Memory B cell (primary cell): ENCODE data around the gene MEIS3.

Experiments used
- ATAC-seq: fragments of 150-1000 bp; cut with Tn5 transposase; 2 replicates; pipeline ENCODE4 v1.10.0; 2021; ENCODE audit warnings: low read depth, mild to moderate bottlenecking, moderate library complexity
- DNase-seq, 2 donors: peaks; one replicate each; pipeline ENCODE4 v3.0.0; 2022; ENCODE audit warnings: low spot score in 2 of 2
- H3K27ac Mint-ChIP-seq: one replicate; pipeline ENCODE4 v1.8.0; 2022; ENCODE audit warnings: mild to moderate bottlenecking, moderate library complexity, mixed read lengths
- H3K27me3 Mint-ChIP-seq: one replicate; pipeline ENCODE4 v1.8.0; 2022; ENCODE audit warnings: mixed read lengths
- H3K36me3 Mint-ChIP-seq: one replicate; pipeline ENCODE4 v1.8.0; 2022; ENCODE audit warnings: mild to moderate bottlenecking, mixed read lengths
- H3K4me1 Mint-ChIP-seq: one replicate; pipeline ENCODE4 v1.8.0; 2022; ENCODE audit warnings: mixed read lengths
- H3K4me3 Mint-ChIP-seq: one replicate; pipeline ENCODE4 v1.8.0; 2022; ENCODE audit warnings: mild to moderate bottlenecking, moderate library complexity, mixed read lengths
- H3K9me3 Mint-ChIP-seq: one replicate; pipeline ENCODE4 v1.8.0; 2022; ENCODE audit warnings: mixed read lengths

MEIS3 gene

GRCh38 chr19:47429140-47429793 lies 9.9 kb upstream of the MEIS3 start:
- peaks cover 2% of the 10 kb centered on the region for H3K36me3 Mint-ChIP-seq
- ATAC-seq = no peak
- H3K27me3 Mint-ChIP-seq = peaks cover 30% of the 10 kb centered on the region
- H3K4me1 Mint-ChIP-seq = peaks cover 5% of the 10 kb centered on the region
- H3K27ac Mint-ChIP-seq = no peak overlapping the region
- H3K9me3 Mint-ChIP-seq = no peaks in the 10 kb centered on the region
- no peak for DNase-seq
- no peak overlapping the region for H3K4me3 Mint-ChIP-seq

- Mint-ChIP-seq H3K27me3 (peaks cover 34% of the 10 kb centered on the region), H3K4me3 (no peak overlapping the region), H3K9me3 (no peaks in the 10 kb centered on the region), H3K4me1 (peaks cover 7% of the 10 kb centered on the region), H3K27ac (no peak overlapping the region), H3K36me3 (peaks cover 2% of the 10 kb centered on the region)
- DNase-seq (no peak), ATAC-seq (peak; percentile 47)
These were observed 9.0 kb upstream of the MEIS3 start for GRCh38 chr19:47428177-47428894.

GRCh38 chr19:47427241-47428176 lies 8.2 kb upstream of the MEIS3 start:
- peaks cover 14% of the 10 kb centered on the region for H3K4me1 Mint-ChIP-seq
- peaks cover 5% of the 10 kb centered on the region for H3K9me3 Mint-ChIP-seq
- H3K36me3 Mint-ChIP-seq = peaks cover 6% of the 10 kb centered on the region
- ATAC-seq (peak; percentile 76), DNase-seq (peak; percentile 59 to 72)
- no peak overlapping the region for H3K4me3 Mint-ChIP-seq
- H3K27me3 Mint-ChIP-seq = peaks cover 39% of the 10 kb centered on the region
- no peak overlapping the region for H3K27ac Mint-ChIP-seq

- H3K9me3 Mint-ChIP-seq = peaks cover 5% of the 10 kb centered on the region
- H3K27ac Mint-ChIP-seq = no peak overlapping the region
- peaks cover 28% of the 10 kb centered on the region for H3K4me1 Mint-ChIP-seq
- peaks cover 9% of the 10 kb centered on the region for H3K36me3 Mint-ChIP-seq
- H3K4me3 Mint-ChIP-seq = no peak overlapping the region
- ATAC-seq (no peak), DNase-seq (no peak)
- peaks cover 46% of the 10 kb centered on the region for H3K27me3 Mint-ChIP-seq
These were observed 4.0 kb upstream of the MEIS3 start for GRCh38 chr19:47423203-47423882.

- Mint-ChIP-seq H3K36me3 (peaks cover 9% of the 10 kb centered on the region), H3K27me3 (peaks cover 53% of the 10 kb centered on the region), H3K27ac (no peak overlapping the region), H3K4me1 (peaks cover 36% of the 10 kb centered on the region), H3K4me3 (peak overlapping the region; percentile 33), H3K9me3 (peaks cover 5% of the 10 kb centered on the region)
- ATAC-seq (no peak), DNase-seq (no peak)
These were observed 3.3 kb upstream of the MEIS3 start for GRCh38 chr19:47422417-47423163.

- Mint-ChIP-seq H3K27ac (no peak overlapping the region), H3K36me3 (peaks cover 9% of the 10 kb centered on the region), H3K27me3 (peaks cover 58% of the 10 kb centered on the region), H3K9me3 (peaks cover 5% of the 10 kb centered on the region), H3K4me1 (peaks cover 39% of the 10 kb centered on the region), H3K4me3 (peak overlapping the region; percentile 30)
- ATAC-seq = no peak
- DNase-seq = no peak
These were observed 2.6 kb upstream of the MEIS3 start for GRCh38 chr19:47421844-47422395.

- Mint-ChIP-seq H3K4me3 (no peak overlapping the region), H3K27ac (no peak overlapping the region), H3K27me3 (peaks cover 60% of the 10 kb centered on the region), H3K36me3 (peaks cover 9% of the 10 kb centered on the region), H3K9me3 (peaks cover 5% of the 10 kb centered on the region), H3K4me1 (peaks cover 42% of the 10 kb centered on the region)
- DNase-seq (no peak), ATAC-seq (no peak)
These were observed 2.0 kb upstream of the MEIS3 start for GRCh38 chr19:47421244-47421786.

GRCh38 chr19:47419789-47420188 lies 462 bp upstream of the MEIS3 start:
- Mint-ChIP-seq H3K4me1 (peaks cover 42% of the 10 kb centered on the region), H3K27me3 (peaks cover 65% of the 10 kb centered on the region), H3K9me3 (peaks cover 5% of the 10 kb centered on the region), H3K27ac (no peak overlapping the region), H3K4me3 (no peak overlapping the region), H3K36me3 (peaks cover 9% of the 10 kb centered on the region)
- ATAC-seq = no peak
- DNase-seq = no peak

- H3K27me3 Mint-ChIP-seq = peaks cover 67% of the 10 kb centered on the region
- no peak for ATAC-seq
- peaks cover 8% of the 10 kb centered on the region for H3K36me3 Mint-ChIP-seq
- no peak for DNase-seq
- H3K4me1 Mint-ChIP-seq = peaks cover 40% of the 10 kb centered on the region
- no peak overlapping the region for H3K27ac Mint-ChIP-seq
- peak overlapping the region; percentile 65 for H3K4me3 Mint-ChIP-seq
- H3K9me3 Mint-ChIP-seq = peaks cover 5% of the 10 kb centered on the region
These were observed 666 bp downstream of the MEIS3 start for GRCh38 chr19:47418692-47419029.

GRCh38 chr19:47417746-47418691 lies 1.3 kb downstream of the MEIS3 start:
- ATAC-seq = peak; percentile 23

GRCh38 chr19:47417107-47417745 lies 2.1 kb downstream of the MEIS3 start:
- peaks cover 1% of the 10 kb centered on the region for H3K36me3 Mint-ChIP-seq

More at GRCh38 chr19:47417746-47418691, 1.3 kb downstream of the MEIS3 start:
- Mint-ChIP-seq H3K4me1 (peaks cover 35% of the 10 kb centered on the region), H3K9me3 (peaks cover 4% of the 10 kb centered on the region), H3K36me3 (peaks cover 7% of the 10 kb centered on the region), H3K27ac (no peak overlapping the region), H3K4me3 (peak overlapping the region; percentile 65), H3K27me3 (peaks cover 63% of the 10 kb centered on the region)
- no peak for DNase-seq

More at GRCh38 chr19:47417107-47417745, 2.1 kb downstream of the MEIS3 start:
- Mint-ChIP-seq H3K27ac (no peak overlapping the region), H3K4me3 (no peak overlapping the region), H3K9me3 (no peaks in the 10 kb centered on the region), H3K4me1 (peaks cover 27% of the 10 kb centered on the region), H3K27me3 (peaks cover 55% of the 10 kb centered on the region)
- DNase-seq (no peak), ATAC-seq (no peak)
